Inflammatory macrophage treated with lipopolysaccharide for 1 hour (primary cell): ENCODE results near the gene NPAS3.

ENCODE experiments used
- DNase-seq, 2 donors: peaks; one replicate each; pipeline ENCODE4 v3.0.0-alpha.2; 2020 to 2022

The NPAS3 gene

GRCh38 chr14:33699300-33699983 lies 760.8 kb downstream of the NPAS3 start:
- no peak for DNase-seq

GRCh38 chr14:33700052-33700451 lies 761.4 kb downstream of the NPAS3 start:
- no peak for DNase-seq

GRCh38 chr14:33702293-33702692 lies 763.6 kb downstream of the NPAS3 start:
- no peak for DNase-seq

GRCh38 chr14:33704481-33704880 lies 765.8 kb downstream of the NPAS3 start:
- no peak for DNase-seq

- DNase-seq, result no peak
Measured at GRCh38 chr14:33705490-33705889, 766.8 kb downstream of the NPAS3 start.

- no peak for DNase-seq
Measured at GRCh38 chr14:33707716-33708115, 769.0 kb downstream of the NPAS3 start.

GRCh38 chr14:33709283-33709682 lies 770.6 kb downstream of the NPAS3 start:
- DNase-seq, result no peak

DNA sequence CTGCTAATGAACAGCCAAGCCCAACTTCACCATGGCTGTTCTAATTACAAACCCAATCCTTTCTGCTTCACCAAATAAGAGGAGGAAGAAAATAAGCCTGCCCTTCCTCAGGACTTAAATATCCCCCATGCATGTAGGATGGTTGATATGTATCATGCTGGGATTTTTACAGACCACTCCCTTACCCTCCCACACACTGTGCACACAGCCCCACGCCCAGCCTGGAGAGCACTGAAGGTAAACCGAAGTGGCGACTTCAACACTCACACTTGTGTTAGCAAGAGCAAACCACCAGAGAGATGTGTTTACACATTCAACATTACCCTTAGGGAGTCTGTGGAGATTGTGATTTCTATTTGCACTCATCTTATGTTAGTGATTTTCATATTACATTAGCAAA lies 771.0 kb downstream of the NPAS3 start:
- DNase-seq, result no peak

GRCh38 chr14:33710273-33710672 lies 771.6 kb downstream of the NPAS3 start:
- DNase-seq, result no peak

GRCh38 chr14:33711194-33711593 lies 772.5 kb downstream of the NPAS3 start:
- DNase-seq, result no peak

- DNase-seq, result no peak
Measured at GRCh38 chr14:33711811-33712216, 773.1 kb downstream of the NPAS3 start.

DNA sequence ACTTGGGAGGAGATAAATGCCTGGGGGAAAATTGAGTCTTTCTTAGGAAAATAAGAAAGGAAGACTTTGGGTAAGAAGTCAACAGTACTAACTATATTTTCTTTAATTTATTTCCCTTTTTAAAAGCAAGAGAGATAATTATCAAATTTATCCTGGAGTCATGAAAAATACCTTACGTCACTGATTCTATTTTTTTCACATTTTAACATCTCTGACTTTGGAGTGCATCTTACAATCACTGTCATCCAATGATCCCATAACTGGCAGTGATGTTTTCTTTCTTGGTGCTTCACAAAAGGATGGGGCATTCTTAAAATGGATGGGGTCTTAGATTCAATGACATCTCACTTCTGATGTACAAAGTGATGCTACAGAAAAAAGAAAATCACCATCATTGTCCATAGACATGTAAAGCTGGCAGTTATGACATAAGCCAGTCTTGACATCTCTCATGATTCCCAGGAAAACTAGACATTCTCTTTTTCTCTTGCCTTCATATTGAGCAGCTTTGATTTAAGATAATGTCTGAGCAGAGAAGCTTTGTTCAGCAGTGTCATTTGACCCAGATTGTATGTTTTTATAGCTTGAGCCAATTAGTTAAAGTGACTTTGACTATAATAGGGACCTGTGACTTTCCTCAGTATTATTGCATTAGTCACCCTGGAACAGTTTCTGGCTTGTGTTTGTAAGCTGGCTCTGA lies 776.0 kb downstream of the NPAS3 start:
- no peak for DNase-seq

- no peak for DNase-seq
Measured at GRCh38 chr14:33715227-33715528, 776.5 kb downstream of the NPAS3 start.

- DNase-seq, result no peak
Measured at GRCh38 chr14:33716921-33717320, 778.2 kb downstream of the NPAS3 start.

DNA sequence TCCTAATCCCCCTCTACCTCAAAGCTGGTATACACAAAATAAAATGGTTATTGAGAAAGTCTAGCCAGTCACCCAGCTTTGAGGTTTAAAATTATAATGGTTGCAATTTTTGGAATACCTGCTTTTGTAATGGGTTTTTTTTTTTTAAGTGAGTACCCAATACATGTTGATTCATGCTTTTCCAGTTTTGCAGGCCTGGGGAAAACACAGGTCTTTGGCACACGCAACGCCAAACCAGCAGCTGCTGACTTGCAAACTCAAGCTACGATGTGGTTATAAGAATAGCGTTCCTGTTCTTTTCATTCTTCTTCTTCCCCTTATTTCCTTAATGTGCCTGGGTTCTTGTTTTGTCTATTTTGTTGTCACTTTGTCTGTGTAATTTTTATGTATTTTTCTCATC lies 779.2 kb downstream of the NPAS3 start:
- no peak for DNase-seq

DNA sequence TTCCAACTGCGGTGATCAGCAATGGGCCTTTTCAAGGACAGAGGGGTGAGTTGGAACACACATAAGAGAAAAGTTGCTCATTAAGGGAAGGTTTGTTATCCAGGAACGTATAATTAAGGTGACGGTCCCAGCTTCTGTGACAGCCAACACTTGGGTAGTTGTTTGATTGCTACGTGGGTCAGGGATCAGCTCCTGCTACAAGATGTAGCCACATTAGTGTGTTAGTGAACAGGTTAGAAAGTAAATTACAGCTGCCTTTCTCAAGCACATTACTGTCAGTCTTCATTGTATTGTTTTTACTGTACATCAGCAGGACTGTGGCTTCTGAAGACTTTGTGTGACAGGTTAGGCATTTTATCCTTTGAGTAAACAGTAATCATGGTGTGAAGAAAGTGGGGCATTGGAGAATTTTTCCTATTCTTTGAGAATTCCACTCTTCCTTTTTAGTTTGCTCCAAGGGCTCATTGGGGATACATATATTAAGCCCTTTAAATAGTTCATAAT lies 781.7 kb downstream of the NPAS3 start:
- DNase-seq, result no peak

DNA sequence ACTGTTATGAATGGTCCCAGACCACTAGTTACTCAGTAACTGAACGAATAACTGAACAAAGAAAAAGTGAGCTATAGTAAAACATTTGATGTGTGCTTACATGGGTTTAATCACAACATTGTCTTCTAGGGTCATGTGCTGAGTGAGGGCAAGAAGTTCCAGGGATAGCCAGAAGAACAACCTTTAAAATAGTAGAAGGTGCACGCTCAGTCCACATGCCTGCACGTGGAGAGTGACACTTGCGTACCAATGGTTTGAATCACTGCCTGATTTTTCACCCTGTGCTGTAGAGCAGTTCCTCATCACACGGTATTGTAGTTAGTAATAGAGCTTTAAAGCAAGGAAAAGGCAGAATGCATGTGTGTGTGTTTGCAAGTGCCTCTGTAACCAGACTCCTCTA lies 788.0 kb downstream of the NPAS3 start:
- no peak for DNase-seq

- no peak for DNase-seq
Measured at GRCh38 chr14:33727606-33728005, 788.9 kb downstream of the NPAS3 start.

- no peak for DNase-seq
Measured at GRCh38 chr14:33728010-33728498, 789.4 kb downstream of the NPAS3 start.

DNA sequence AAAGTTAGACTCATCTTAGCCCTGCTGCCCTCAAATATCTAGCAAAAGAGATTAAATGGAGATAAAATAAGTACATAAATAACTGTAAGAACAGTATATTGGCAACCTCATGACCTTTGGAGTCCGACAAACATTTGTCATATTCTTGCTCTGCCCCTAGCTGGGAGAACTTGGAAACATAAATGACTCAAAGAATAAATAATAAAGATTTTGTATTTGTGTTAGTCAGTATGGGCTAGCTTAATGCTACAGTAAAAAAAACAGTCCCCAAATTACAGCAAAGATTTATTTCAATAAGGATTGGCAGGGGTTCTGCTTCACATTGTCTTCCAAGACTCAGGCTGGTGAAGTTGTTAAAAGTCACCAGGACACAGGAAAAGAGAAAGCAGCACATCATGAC lies 791.5 kb downstream of the NPAS3 start:
- no peak for DNase-seq

DNA sequence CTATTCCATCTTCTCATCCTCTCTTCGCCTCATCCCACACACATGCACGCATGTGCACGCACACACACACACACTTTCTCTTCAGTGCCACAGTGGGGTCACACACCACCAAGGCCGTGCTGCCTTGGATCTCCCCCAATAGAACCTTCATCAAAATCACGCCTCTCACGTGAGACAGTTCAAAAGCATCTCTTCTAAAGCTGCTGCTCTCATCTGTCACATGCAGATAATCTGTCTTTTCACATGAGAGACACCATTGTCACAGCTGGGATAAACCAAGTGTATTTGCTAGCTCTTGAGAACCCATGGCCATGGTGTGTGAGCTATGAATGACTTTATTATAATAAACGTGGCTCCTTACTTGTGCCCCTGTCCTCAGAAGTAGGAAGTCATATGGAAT lies 793.5 kb downstream of the NPAS3 start:
- no peak for DNase-seq

DNA sequence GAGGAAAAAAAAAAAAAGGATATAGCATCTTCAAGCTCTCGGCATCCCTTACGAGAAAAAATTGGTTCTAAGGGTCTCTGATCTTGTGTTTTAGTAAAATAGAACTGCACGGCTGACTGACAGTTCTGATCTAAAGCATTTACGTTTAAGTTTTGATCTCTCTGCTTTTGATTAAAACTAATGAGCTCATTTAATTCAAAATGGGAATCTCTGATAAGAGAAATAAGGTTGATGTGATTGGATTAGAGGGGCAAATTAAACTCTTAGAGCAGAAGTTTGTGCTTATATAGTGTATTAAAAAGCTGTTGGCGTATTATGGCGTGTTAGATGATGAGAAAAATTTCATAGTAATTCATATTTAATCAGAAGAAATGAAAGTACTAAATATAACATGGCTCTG lies 794.6 kb downstream of the NPAS3 start:
- DNase-seq, result no peak

GRCh38 chr14:33733721-33734120 lies 795.0 kb downstream of the NPAS3 start:
- DNase-seq, result no peak

DNA sequence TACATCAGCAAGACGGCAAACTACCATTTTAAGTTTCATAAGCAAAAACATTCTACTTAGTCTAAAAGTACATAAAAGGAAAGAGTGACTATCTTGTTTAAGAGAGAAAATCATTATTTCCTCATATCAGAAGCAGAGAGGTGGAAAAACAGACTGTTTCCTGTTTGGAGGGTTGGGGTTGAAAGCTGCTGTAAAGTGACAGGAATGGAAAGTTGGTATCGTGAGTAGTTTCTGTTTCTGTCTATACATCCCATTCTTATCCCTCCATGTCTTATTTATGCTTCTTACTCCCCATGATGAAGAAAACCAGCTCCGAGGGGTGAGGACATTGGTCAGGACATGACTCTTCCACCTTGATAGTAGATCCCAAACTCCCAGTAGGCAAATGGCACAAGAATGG lies 795.7 kb downstream of the NPAS3 start:
- no peak for DNase-seq
